Vagina (tissue), 2 donors: ENCODE data around the gene LITAF.

Experiments used
- POLR2A ChIP-seq, 2 donors: fragments of 450-650 bp; IDR thresholded peaks; one replicate each; pipeline ENCODE4 v1.6.1; 2017; ENCODE audit warnings: antibody characterized with exemption in 2 of 2, mild to moderate bottlenecking in 2 of 2, moderate library complexity in 2 of 2
- POLR2AphosphoS5 ChIP-seq, 2 donors: sonication (generic); formaldehyde crosslinking; IDR thresholded peaks; one replicate each; pipeline ENCODE4 v1.9.0; 2017; ENCODE audit warnings: antibody characterized with exemption in 2 of 2, mild to moderate bottlenecking in 2 of 2, low read depth in 1 of 2; ENCODE audit not compliant: insufficient read depth in 1 of 2
- TF ChIP-seq, protein P1 (sequence below), 3 experiments: fragments of 450-650 bp in 2 of 3; fragments of 200-600 bp in 1 of 3; sonication (generic) in 1 of 3; IDR thresholded peaks; one replicate each; pipeline ENCODE4 v1.5.1; 2017 to 2019; ENCODE audit warnings: antibody characterized with exemption in 3 of 3, mild to moderate bottlenecking in 2 of 3, moderate library complexity in 2 of 3

DNA sequence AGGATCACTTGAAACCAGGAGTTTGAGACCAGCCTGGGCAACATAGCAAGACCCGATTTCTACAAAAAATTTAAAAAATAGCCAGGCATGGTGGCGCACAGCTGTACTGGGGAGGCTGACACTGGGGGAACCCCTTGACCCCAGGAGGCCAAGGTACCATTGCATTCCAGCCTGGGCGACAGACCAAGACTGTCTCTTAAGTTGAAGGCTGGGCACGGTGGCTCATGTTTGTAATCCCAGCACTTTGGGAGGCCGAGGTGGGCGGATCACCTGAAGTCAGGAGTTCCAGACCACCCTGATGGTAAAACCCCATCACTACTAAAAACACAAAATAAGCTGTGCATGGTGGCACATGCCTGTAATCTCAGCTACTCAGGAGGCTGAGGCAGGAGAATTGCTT, 74.9 kb downstream of the LITAF start:
- TF ChIP-seq, protein P1, sequence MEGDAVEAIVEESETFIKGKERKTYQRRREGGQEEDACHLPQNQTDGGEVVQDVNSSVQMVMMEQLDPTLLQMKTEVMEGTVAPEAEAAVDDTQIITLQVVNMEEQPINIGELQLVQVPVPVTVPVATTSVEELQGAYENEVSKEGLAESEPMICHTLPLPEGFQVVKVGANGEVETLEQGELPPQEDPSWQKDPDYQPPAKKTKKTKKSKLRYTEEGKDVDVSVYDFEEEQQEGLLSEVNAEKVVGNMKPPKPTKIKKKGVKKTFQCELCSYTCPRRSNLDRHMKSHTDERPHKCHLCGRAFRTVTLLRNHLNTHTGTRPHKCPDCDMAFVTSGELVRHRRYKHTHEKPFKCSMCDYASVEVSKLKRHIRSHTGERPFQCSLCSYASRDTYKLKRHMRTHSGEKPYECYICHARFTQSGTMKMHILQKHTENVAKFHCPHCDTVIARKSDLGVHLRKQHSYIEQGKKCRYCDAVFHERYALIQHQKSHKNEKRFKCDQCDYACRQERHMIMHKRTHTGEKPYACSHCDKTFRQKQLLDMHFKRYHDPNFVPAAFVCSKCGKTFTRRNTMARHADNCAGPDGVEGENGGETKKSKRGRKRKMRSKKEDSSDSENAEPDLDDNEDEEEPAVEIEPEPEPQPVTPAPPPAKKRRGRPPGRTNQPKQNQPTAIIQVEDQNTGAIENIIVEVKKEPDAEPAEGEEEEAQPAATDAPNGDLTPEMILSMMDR (IDR thresholded peaks at IDR 0.05) = no peak
- TF ChIP-seq POLR2A (IDR thresholded peaks at IDR 0.05) (no peak), POLR2AphosphoS5 (IDR thresholded peaks at IDR 0.05; ENCODE audit: insufficient read depth in 1 of 2, low read depth in 1 of 2) (no peak)
